H1 (cell line): ENCODE data around the gene TRIM39. TPM values are rescaled to one million over a fixed set of nuclear protein-coding genes. Genes with fewer than 3 reads are reported as not detected.

Source experiments
- CTCF ChIA-PET: fragments of 300-600 bp; sonication (Branson Sonifier 250); formaldehyde crosslinking; loops from one replicate; lab custom pipeline; 2021; ENCODE audit not compliant: partially characterized antibody; lab: Charles Lee
- POLR2A ChIA-PET: fragments of 300-600 bp; sonication (Branson Sonifier 250); formaldehyde crosslinking; loops from one replicate; lab custom pipeline; 2021; ENCODE audit warnings: inconsistent platforms; ENCODE audit not compliant: partially characterized antibody; lab: Charles Lee
- DNase-seq, 2 experiments: peaks; one replicate each; pipeline versions ENCODE4 v3.0.0 to v3.0.0-alpha.2; 2010 to 2022; ENCODE audit warnings: low spot score in 2 of 2, low read depth in 1 of 2, mixed read lengths in 1 of 2
- FAIRE-seq: peaks from 2 replicates; lab custom pipeline; 2011; peaks lifted over from hg19 to GRCh38; lab: Jason Lieb, UNC
- H2AFZ ChIP-seq: 2 replicates; pipeline ENCODE4 v1.8.1; 2012; ENCODE audit warnings: low read length, inconsistent platforms
- H2AK5ac ChIP-seq: 2 replicates; pipeline ENCODE4 v1.6.1; 2013; ENCODE audit warnings: low read depth, low read length
- H2BK120ac ChIP-seq: replicated peaks from 2 replicates; pipeline ENCODE3; 2013; ENCODE audit warnings: low read depth, low read length, inconsistent platforms
- H2BK12ac ChIP-seq: 2 replicates; pipeline ENCODE4 v1.6.1; 2013; ENCODE audit warnings: low read depth, low read length
- H2BK15ac ChIP-seq: 2 replicates; pipeline ENCODE4 v1.6.1; 2013; ENCODE audit warnings: low read length
- H2BK20ac ChIP-seq: 2 replicates; pipeline ENCODE4 v1.6.1; 2013; ENCODE audit warnings: low read length
- H2BK5ac ChIP-seq: 2 replicates; pipeline ENCODE4 v1.6.1; 2013; ENCODE audit warnings: low read depth, low read length
- H3K14ac ChIP-seq: 2 replicates; pipeline ENCODE4 v1.6.1; 2013; ENCODE audit warnings: inconsistent platforms; ENCODE audit not compliant: insufficient read length
- H3K18ac ChIP-seq: 2 replicates; pipeline ENCODE4 v1.6.1; 2013; ENCODE audit warnings: low read length; ENCODE audit errors: extremely low read depth
- H3K23ac ChIP-seq: 2 replicates; pipeline ENCODE4 v1.6.1; 2013; ENCODE audit warnings: inconsistent platforms; ENCODE audit not compliant: insufficient read length
- H3K23me2 ChIP-seq: 2 replicates; pipeline ENCODE4 v1.6.1; 2013; ENCODE audit warnings: low read depth, low read length
- H3K27ac ChIP-seq: 2 replicates; pipeline ENCODE4 v1.6.1; 2011; ENCODE audit warnings: low read depth, low read length, inconsistent platforms
- H3K27me3 ChIP-seq, 4 experiments: replicated peaks in 1 of 4; 1 replicate in 1 of 4; 2 replicates in 3 of 4; pipeline versions ENCODE4 v1.6.1 to v1.8.1; 2011 to 2013; ENCODE audit warnings: low read length in 3 of 4, mild to moderate bottlenecking in 3 of 4, inconsistent platforms in 2 of 4, mixed read lengths in 2 of 4, moderate library complexity in 1 of 4; ENCODE audit not compliant: control insufficient read depth in 3 of 4, insufficient read depth in 3 of 4; ENCODE audit errors: extremely low read depth in 1 of 4
- H3K36me3 ChIP-seq, 4 experiments: 2 replicates each; pipeline versions ENCODE4 v1.6.1 to v1.8.1; 2011 to 2013; ENCODE audit warnings: mild to moderate bottlenecking in 4 of 4, low read length in 3 of 4, moderate library complexity in 2 of 4, control low read depth in 1 of 4, inconsistent platforms in 1 of 4; ENCODE audit not compliant: insufficient read depth in 4 of 4, control insufficient read depth in 2 of 4
- H3K4ac ChIP-seq: replicated peaks from 2 replicates; pipeline ENCODE3; 2013; ENCODE audit warnings: low read length, low read depth, mixed read lengths, inconsistent platforms; ENCODE audit not compliant: insufficient read length
- H3K4me1 ChIP-seq, 4 experiments: replicated peaks in 1 of 4; 1 replicate in 1 of 4; 2 replicates in 3 of 4; pipeline versions ENCODE4 v1.6.1 to v1.8.1; 2011 to 2013; ENCODE audit warnings: low read length in 3 of 4, inconsistent platforms in 2 of 4, mixed read lengths in 1 of 4; ENCODE audit not compliant: insufficient read depth in 4 of 4, control insufficient read depth in 3 of 4
- H3K4me2 ChIP-seq, 2 experiments: 2 replicates each; pipeline versions ENCODE4 v1.6.1 to v1.8.1; 2011 to 2013; ENCODE audit warnings: low read depth in 2 of 2, low read length in 2 of 2, control low read depth in 1 of 2, inconsistent platforms in 1 of 2, mild to moderate bottlenecking in 1 of 2; ENCODE audit not compliant: insufficient read depth in 1 of 2
- H3K4me3 ChIP-seq, 4 experiments: fragments of 200-600, 300-600 bp in 1 of 4; sonication (generic), shearing (Covaris generic), sonication (Bioruptor Twin) in 1 of 4; 2 replicates each; pipeline versions ENCODE4 v1.5.1 to v1.8.1; 2011 to 2016; ENCODE audit warnings: low read length in 4 of 4, low read depth in 3 of 4, control low read depth in 2 of 4, inconsistent platforms in 2 of 4, mild to moderate bottlenecking in 2 of 4, mixed read lengths in 1 of 4, moderate library complexity in 1 of 4; ENCODE audit not compliant: insufficient read depth in 2 of 4; ENCODE audit errors: extremely low read depth in 1 of 4
- H3K56ac ChIP-seq: replicated peaks from 2 replicates; pipeline ENCODE3; 2013; ENCODE audit warnings: low read depth, mild to moderate bottlenecking, mixed read lengths, low read length, inconsistent platforms; ENCODE audit not compliant: insufficient read length
- H3K79me1 ChIP-seq: 2 replicates; pipeline ENCODE4 v1.6.1; 2013; ENCODE audit warnings: low read depth, low read length, control low read depth
- H3K79me2 ChIP-seq, 2 experiments: 2 replicates each; pipeline versions ENCODE4 v1.6.1 to v1.8.1; 2012 to 2013; ENCODE audit warnings: low read length in 2 of 2, mild to moderate bottlenecking in 2 of 2, inconsistent platforms in 1 of 2; ENCODE audit not compliant: insufficient read depth in 2 of 2, control insufficient read depth in 1 of 2
- H3K9ac ChIP-seq, 4 experiments: replicated peaks in 1 of 4; 1 replicate in 1 of 4; 2 replicates in 3 of 4; pipeline versions ENCODE4 v1.6.1 to v1.8.1; 2011 to 2013; ENCODE audit warnings: low read depth in 3 of 4, low read length in 3 of 4, control low read depth in 2 of 4, mild to moderate bottlenecking in 2 of 4, moderate library complexity in 2 of 4, inconsistent platforms in 1 of 4; ENCODE audit errors: extremely low read depth in 1 of 4
- H3K9me3 ChIP-seq, 2 experiments: 2 replicates each; pipeline versions ENCODE4 v1.6.1 to v1.8.1; 2012 to 2013; ENCODE audit warnings: mild to moderate bottlenecking in 2 of 2, moderate library complexity in 2 of 2, control low read depth in 1 of 2, inconsistent platforms in 1 of 2, low read depth in 1 of 2, low read length in 1 of 2, mixed read lengths in 1 of 2; ENCODE audit not compliant: insufficient read depth in 2 of 2
- H4K20me1 ChIP-seq, 2 experiments: replicated peaks in 1 of 2; 2 replicates each; pipeline versions ENCODE3 to v1.8.1; 2011 to 2013; ENCODE audit warnings: inconsistent platforms in 2 of 2, low read length in 2 of 2, mild to moderate bottlenecking in 1 of 2; ENCODE audit not compliant: insufficient read depth in 2 of 2, control insufficient read depth in 1 of 2
- H4K5ac ChIP-seq: 2 replicates; pipeline ENCODE4 v1.6.1; 2013; ENCODE audit warnings: low read length, low read depth, mixed read lengths, inconsistent platforms; ENCODE audit not compliant: insufficient read length
- H4K8ac ChIP-seq: 2 replicates; pipeline ENCODE4 v1.8.0; 2013; ENCODE audit warnings: mild to moderate bottlenecking, moderate library complexity, low read length, inconsistent platforms; ENCODE audit not compliant: insufficient read depth; ENCODE audit errors: extremely low read depth
- H4K91ac ChIP-seq: replicated peaks from 2 replicates; pipeline ENCODE3; 2013; ENCODE audit warnings: low read length, mixed read lengths, inconsistent platforms; ENCODE audit not compliant: insufficient read length
- EP300 ChIP-seq, 2 experiments: IDR thresholded peaks; 1 replicate in 1 of 2; 2 replicates in 1 of 2; pipeline ENCODE4 v1.6.1; 2011 to 2012; ENCODE audit warnings: low read depth in 2 of 2, low read length in 2 of 2, mild to moderate bottlenecking in 2 of 2, borderline replicate concordance in 1 of 2, inconsistent platforms in 1 of 2, moderate library complexity in 1 of 2
- GABPA ChIP-seq: IDR thresholded peaks from 2 replicates; pipeline ENCODE4 v1.6.1; 2011; ENCODE audit warnings: mild to moderate bottlenecking, low read length, moderate library complexity, borderline replicate concordance; ENCODE audit not compliant: insufficient read depth
- JUND ChIP-seq: IDR thresholded peaks from 2 replicates; pipeline ENCODE4 v1.6.1; 2011; ENCODE audit warnings: mild to moderate bottlenecking, improper control_type of control experiment, low read length
- KDM5A ChIP-seq: fragments of 200-600 bp; IDR thresholded peaks from 2 replicates; pipeline ENCODE4 v1.7.1; 2012; ENCODE audit warnings: mild to moderate bottlenecking, low read length, inconsistent platforms, mixed read lengths
- MAFK ChIP-seq: IDR thresholded peaks from 2 replicates; pipeline ENCODE4 v1.6.1; 2012; ENCODE audit warnings: low read depth, mild to moderate bottlenecking, improper control_type of control experiment, low read length
- NANOG ChIP-seq: IDR thresholded peaks from 2 replicates; pipeline ENCODE4 v1.6.1; 2011; ENCODE audit warnings: low read length, low read depth, mild to moderate bottlenecking, inconsistent platforms; ENCODE audit not compliant: insufficient read depth, poor library complexity, severe bottlenecking
- PHF8 ChIP-seq: fragments of 200-600 bp; sonication (generic); conservative IDR thresholded peaks from 2 replicates; pipeline ENCODE4 v1.7.1; 2012; ENCODE audit warnings: low read depth, mild to moderate bottlenecking, inconsistent platforms, low read length, moderate library complexity
- POLR2AphosphoS5 ChIP-seq: IDR thresholded peaks from 2 replicates; pipeline ENCODE4 v1.6.1; 2011; ENCODE audit warnings: low read depth, low read length
- TBP ChIP-seq: IDR thresholded peaks from 2 replicates; pipeline ENCODE4 v1.6.1; 2011; ENCODE audit warnings: low read depth, low read length, improper control_type of control experiment
- TEAD4 ChIP-seq: IDR thresholded peaks from 2 replicates; pipeline ENCODE4 v1.6.1; 2012; ENCODE audit warnings: low read depth, low read length, inconsistent platforms, mixed read lengths
- WGBS, 2 experiments: shearing (Covaris generic) in 1 of 2; methylation state at CpG; one replicate each; pipeline versions ENCODE4 v1.1.6 to v1.1.7; 2013 to 2015; ENCODE audit warnings: low lambda C conversion rate in 2 of 2, mixed read lengths in 2 of 2, inconsistent platforms in 1 of 2, low coverage in 1 of 2, missing lambda C conversion rate in 1 of 2; ENCODE audit not compliant: insufficient replicate concordance in 2 of 2, insufficient coverage in 1 of 2, insufficient read length in 1 of 2; ENCODE audit errors: extremely low coverage in 1 of 2, missing lambda C conversion rate in 1 of 2; 5-methylcytosine and 5-hydroxymethylcytosine counted together
- polyA plus RNA-seq, 7 experiments: library from polyadenylated mRNA; depleted of rRNA in 3 of 7; stranded (reverse) in 5 of 7; unstranded in 2 of 7; fragments of >200 nt in 5 of 7; fragments of 200-250 nt in 2 of 7; gene quantifications; 1 replicate in 5 of 7; 2 replicates in 1 of 7; 4 replicates in 1 of 7; pipeline versions ENCODE4 v1.2.1 to v1.2.3, GENCODE V29; 2011 to 2013; ENCODE audit warnings: missing spikeins in 2 of 7, mixed read lengths in 2 of 7
- total RNA-seq: library from RNA; stranded (reverse); fragmentation: NEBNext Ultra II Directional; extraction: Animal tissue kit (Norgen Biotek cat#: 25700); gene quantifications from 2 replicates; pipeline ENCODE4 v1.2.1, GENCODE V29; 2021
- TF ChIP-seq, protein P1 (sequence below): IDR thresholded peaks from 2 replicates; pipeline ENCODE4 v1.6.1; 2011; ENCODE audit warnings: low read length, improper control_type of control experiment
- TF ChIP-seq, protein P2 (sequence below): IDR thresholded peaks from 2 replicates; pipeline ENCODE4 v1.6.1; 2011; ENCODE audit warnings: low read depth, mild to moderate bottlenecking, low read length; ENCODE audit not compliant: insufficient read depth

TRIM39 gene
- total and polyA plus RNA-seq, 2 of the 8 experiments (the other 6 are each of a cell fraction or from before 2014, with no cell fraction given), result 7.3 to 26.1 TPM

DNA sequence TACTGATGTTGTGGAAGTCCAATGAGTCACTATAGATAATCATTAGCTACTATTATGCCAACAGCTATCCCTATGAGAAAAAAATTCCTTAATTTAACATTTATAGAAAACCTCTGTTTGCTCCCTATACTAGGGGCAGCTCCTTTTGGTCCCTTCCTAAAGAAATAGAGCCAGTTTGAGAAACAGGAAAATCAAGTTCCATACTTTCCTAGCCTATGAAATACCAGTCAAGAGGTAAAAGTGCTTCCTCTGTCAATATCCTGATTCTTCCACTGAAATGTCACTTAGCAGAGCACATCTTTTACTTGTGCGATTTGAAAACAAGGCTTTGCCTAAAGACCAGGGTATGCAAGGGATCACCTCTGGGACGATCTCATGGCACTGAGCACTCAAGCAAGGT, 14.5 kb upstream of the TRIM39 start:
- Histone ChIP-seq H3K9ac (no peak overlapping the region), H3K27me3 (no peaks in the 10 kb centered on the region), H3K23me2 (no peaks in the 10 kb centered on the region; the same call in 1 of the 2 replicates), H2BK20ac (no peak overlapping the region), H4K91ac (no peak overlapping the region), H3K79me2 (peaks cover 16 to 95% of the 10 kb centered on the region in 2 experiments), H2AFZ (no peak overlapping the region), H2BK12ac (no peak overlapping the region), H3K18ac (no peak overlapping the region), H3K23ac (no peak overlapping the region), H4K5ac (no peak overlapping the region), H3K27ac (no peak overlapping the region), H3K4ac (no peak overlapping the region), H4K8ac (no peak overlapping the region), H3K4me1 (peaks cover 0 to 2% (median under 1%) of the 10 kb centered on the region in 4 experiments; a peak in 2 of 7 replicates), H3K36me3 (peaks cover 0 to 33% (median 19%) of the 10 kb centered on the region in 4 experiments; a peak in 6 of 8 replicates), H3K56ac (no peak overlapping the region), H3K14ac (no peak overlapping the region), H3K4me3 (no peak overlapping the region), H2BK15ac (no peak overlapping the region), H2AK5ac (no peak overlapping the region), H4K20me1 (peaks cover 5 to 20% of the 10 kb centered on the region in 2 experiments), H3K9me3 (no peaks in the 10 kb centered on the region), H3K4me2 (no peak overlapping the region), H3K79me1 (peaks cover 10% of the 10 kb centered on the region; the same call in 1 of the 2 replicates), H2BK120ac (no peak overlapping the region), H2BK5ac (no peak overlapping the region)
- ChIA-PET CTCF (interaction anchor here (1.1 kb wide), 1 partner anchor 74 kb away, joined by 3 read pairs; no protein-coding TSS in a partner anchor), POLR2A (interaction anchor here (3.9 to 10.3 kb wide), 2 partner anchors 11 to 12 kb away, joined by 16 to 92 read pairs; partner anchors contain the start of gene TRIM39)
- no peak for FAIRE-seq
- 89% methylated on average over 2 of the region's 2 CpGs; no CpG with 5 or more reads in 1 of the 2 experiments for WGBS, 2 experiments
- no peak for DNase-seq
- TF ChIP-seq JUND (no peak), KDM5A (no peak), MAFK (no peak), PHF8 (no peak), TBP (no peak), NANOG (no peak), POLR2AphosphoS5 (no peak), GABPA (no peak), TEAD4 (no peak), EP300 (IDR thresholded peaks at IDR 0.05; ENCODE audit: borderline replicate concordance in 1 of 2, low read depth in 2 of 2, low read length in 2 of 2) (no peak)
- TF ChIP-seq, protein P1, sequence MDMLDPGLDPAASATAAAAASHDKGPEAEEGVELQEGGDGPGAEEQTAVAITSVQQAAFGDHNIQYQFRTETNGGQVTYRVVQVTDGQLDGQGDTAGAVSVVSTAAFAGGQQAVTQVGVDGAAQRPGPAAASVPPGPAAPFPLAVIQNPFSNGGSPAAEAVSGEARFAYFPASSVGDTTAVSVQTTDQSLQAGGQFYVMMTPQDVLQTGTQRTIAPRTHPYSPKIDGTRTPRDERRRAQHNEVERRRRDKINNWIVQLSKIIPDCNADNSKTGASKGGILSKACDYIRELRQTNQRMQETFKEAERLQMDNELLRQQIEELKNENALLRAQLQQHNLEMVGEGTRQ, result no peak
- TF ChIP-seq, protein P2, sequence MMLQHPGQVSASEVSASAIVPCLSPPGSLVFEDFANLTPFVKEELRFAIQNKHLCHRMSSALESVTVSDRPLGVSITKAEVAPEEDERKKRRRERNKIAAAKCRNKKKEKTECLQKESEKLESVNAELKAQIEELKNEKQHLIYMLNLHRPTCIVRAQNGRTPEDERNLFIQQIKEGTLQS, result no peak
